Measurements from ENCODE around the gene DLGAP4.

Gene DLGAP4
- 15.8 to 46.9 (median 34.3) reads per million in 3 experiments for total RNA-seq

- no peak for DNase-seq
Observed at GRCh38 chr20:36305602-36306551, at the start of gene DLGAP4. Gene DLGAP4, plus strand, starts transcription at chr20:36306339. Its CDS starts 125,379 bp downstream, at chr20:36431718.

GRCh38 chr20:36259177-36260061 is 46.7 kb upstream of the DLGAP4 start:
- no peak for DNase-seq

- DNase-seq = no peak
Observed at GRCh38 chr20:36260316-36260715, 45.8 kb upstream of the DLGAP4 start.

DNA sequence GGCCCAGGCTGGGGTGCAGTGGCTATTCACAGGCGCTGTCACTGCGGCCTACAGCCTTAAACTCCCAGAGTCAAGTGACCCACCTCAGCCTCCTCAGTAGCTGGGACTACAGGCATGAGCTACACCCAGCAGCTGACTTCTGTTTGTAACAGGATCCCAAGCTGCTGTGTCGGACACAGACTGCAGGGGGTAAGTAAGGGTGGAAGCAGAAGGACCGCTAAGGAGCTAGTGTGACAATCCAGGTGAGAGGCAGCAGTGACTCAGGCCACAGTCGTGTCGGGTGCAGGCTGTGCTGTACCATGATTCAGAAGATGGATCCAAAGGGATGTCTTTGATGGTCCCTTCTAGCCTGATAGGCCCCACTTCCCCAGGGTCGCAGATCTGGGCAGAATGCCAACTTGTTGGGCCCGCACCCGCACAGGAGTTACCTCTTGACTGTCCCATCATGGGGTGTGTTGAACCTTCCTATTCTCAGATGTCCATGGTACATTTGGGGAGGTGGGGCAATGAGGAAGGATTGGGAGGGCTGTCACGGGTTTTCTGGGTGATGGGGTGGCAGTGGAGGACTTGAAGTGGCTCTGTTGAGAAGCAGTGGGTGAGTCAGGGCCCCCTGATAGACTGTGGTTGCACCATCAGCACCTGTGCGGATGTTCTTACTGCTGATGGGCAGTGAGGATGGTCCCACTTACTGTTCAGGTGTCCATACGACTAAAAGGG is 44.6 kb upstream of the DLGAP4 start:
- DNase-seq = no peak

DNA sequence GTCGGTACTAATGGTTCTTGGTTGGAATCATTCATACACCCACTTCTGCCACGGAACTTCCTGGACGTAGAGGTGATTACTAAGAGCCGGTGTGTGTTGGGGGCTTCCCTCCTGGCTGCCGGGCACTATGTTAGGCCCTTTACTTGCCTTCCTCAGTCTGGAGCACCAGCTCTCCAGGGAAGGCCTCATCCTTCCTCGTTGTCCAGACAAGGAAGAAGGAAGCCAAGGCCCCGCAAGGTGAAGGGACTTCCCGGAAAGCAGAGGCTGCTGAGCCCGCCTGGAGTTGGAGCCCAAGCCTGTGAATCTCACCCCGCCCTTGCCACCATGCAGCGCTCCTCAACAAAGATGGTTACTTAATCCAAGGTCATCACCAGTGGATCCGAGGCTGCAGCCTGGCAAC is 43.7 kb upstream of the DLGAP4 start:
- no peak for DNase-seq

DNA sequence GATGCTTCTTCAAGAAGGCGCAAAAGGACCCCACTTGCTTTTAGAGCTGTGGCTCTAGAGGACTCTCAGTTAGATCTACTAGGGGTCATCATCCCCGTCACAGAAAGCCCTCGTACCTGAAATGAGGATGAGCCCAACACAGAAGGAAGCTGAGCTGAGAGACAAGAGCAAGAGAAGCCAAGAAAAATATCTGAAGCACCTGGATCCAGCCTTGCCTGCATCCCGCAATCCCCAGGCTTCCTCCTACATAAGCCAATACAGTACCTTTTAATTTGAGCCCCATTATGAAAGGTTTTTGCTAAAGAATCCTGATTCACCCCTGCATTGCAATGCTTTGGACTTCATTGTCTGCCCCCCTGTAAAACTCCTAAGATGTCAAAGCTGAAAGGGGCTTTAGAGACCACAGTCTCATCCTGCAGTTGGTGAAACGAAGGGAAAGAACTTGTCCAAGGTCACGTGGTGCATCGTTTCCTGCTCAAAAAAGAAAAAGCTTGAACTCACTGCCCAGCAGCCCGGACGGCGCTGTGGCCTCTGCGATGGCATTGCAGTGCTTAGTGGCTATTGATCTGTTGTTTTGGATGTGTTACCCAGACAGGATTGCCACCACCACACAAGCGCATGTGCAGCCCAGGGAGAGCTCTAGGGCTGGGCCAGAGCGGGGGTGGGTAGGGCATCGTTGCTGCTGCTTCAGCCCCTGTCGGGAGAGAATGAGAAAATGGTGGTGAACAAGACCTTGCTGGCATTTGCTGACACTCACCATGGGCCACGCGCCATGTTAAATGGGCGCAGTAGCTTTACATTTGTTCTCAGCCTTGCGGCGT is 41.5 kb upstream of the DLGAP4 start:
- DNase-seq = no peak

GRCh38 chr20:36266189-36266588 is 40.0 kb upstream of the DLGAP4 start:
- no peak for DNase-seq

- no peak for DNase-seq
Observed at GRCh38 chr20:36267605-36268381, 38.3 kb upstream of the DLGAP4 start.

GRCh38 chr20:36268440-36269342 is 37.4 kb upstream of the DLGAP4 start:
- no peak for DNase-seq

DNA sequence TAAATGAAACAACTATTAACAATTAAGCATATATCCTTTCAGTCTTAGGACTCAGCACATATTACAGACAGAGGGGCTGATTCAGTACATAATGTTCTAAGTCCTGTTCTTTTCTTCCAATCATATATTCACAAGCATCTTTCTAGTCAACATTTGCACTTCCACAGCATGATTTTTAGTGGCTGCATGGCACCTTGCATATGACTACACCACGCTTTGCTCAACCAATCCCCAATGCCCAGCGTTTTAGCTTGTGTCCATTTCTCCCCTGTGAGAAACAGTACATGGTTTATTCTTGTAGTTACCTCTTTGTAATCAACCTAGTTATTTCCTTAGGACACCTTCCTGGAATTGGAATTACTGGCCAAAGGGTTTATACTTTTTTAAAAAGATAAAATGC is 36.6 kb upstream of the DLGAP4 start:
- no peak for DNase-seq

DNA sequence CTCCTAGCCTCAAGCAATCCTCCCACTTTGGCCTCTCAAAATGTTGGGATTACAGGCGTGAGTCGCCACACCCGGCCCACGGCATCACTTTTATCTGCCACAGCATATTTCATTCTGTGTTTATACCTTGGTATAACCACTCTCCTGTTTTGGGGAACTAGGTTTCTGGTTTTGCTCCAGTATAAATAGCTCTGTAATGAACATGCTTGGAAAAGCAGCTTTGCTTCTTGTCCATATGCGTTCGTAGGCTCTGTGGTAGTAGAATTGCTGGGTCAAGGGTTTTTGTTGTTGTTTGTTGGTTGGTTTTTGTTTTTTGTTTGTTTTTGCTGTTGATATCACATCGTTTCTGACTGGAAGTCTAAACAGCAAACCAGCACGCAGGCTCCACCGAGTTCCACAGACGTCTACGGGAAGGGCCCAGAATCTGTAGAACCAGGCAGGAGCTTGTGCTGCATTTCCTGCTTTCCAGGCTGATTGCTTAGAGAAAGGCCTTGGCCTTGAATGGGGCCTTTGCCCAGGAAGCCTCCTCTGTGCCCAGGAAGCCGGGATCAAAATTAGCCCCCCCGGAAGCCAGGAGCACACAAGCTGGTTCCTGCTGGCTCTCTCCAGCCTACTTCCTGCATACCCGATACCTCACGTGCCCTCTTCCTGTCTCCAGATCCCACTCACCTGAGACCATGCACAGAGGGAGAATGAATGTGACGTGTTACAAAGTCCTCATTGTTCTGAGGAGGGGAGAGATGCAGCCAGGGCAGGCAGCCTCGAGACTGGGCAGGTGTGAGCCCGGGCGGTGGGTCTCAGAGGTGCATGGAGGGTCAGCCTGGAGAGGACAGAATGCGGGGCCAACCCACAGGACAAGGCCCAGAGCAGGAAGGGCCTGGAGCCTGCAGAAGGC is 35.1 kb upstream of the DLGAP4 start:
- DNase-seq = no peak

DNA sequence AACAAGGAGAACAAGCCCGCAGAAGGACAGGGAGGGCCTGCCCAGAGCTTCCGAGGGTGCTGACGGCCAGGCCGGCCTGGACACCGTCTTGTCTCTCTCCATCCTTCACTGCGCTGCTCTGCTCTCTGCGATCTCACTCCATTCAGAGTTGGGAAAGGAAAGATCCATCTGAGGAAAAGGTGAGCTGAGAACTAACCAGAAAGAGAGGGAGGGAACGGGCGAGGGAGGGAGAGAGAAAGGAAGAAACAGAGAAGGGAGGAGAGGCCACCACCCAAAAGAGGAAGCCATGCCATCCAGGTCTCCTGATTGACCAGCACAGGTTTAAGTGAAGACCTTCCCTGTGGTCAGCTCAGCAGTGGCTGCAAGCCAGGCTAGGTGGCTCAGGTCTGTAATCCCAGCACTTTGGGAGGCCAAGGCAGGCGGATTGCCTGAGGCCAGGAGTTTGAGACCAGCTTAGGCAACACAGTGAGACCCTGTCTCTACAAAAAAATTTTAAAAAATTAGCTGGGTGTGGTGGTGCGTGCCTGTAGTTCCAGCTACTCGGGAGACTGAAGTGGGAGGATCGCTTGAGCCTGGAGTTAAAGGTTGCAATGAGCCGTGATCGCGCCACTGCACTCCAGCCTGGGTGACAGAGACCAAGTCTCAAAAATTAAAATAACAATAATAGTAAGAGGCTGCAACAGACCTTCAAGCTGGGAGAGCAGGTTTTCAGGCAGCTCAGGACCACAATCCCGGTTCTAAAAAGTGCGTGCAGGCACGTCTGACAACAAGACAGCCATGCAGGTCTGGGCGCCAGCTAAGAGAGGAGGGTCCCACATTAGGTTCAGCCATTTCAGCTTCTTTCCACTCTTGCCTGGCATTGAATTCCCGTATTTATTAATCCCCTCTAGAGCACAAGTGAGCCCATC is 34.2 kb upstream of the DLGAP4 start:
- DNase-seq = no peak

DNA sequence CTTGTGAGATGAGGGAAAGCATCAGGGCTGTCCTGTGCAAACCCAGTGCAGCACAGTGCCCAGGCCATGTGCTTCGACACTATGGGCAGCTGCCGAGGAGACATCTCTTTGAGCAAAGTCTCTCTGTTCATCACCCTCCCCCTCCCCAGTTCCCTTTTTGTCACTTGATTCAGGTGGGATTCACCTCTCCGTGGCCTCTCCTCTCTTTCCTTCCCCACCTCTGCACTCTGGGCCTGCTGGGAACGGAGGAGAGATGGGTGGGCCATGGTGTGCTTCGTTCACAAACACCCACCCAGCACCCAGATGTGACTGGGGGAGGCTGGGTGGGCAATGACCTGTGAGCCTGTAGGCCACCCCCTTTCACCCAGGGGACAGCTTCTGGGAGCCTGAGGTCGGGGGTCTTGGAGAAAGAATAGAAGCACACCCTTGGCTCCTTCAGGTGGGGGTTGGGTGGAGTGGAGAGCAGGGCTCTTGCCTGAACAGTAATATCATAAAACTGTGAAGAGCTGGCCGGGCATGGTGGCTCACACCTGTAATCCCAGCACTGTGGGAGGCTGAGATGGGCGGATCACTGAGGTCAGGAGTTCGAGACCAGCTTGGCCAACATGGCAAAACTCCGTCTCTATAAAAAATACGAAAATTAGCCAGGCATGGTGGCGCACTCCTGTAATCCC is 33.5 kb upstream of the DLGAP4 start:
- DNase-seq = no peak

- DNase-seq = no peak
Observed at GRCh38 chr20:36273414-36274180, 32.5 kb upstream of the DLGAP4 start.

GRCh38 chr20:36274181-36274841 is 31.8 kb upstream of the DLGAP4 start:
- no peak for DNase-seq

- no peak for DNase-seq
Observed at GRCh38 chr20:36275011-36275410, 31.1 kb upstream of the DLGAP4 start.
